ENCODE data around the gene TMEM203.
"Not testable (repeated sequence)": the region's sequence is repeated elsewhere in the genome, so short reads cannot be mapped to it uniquely, and the experiment has no call there.

TMEM203 gene, protein sequence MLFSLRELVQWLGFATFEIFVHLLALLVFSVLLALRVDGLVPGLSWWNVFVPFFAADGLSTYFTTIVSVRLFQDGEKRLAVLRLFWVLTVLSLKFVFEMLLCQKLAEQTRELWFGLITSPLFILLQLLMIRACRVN

DNA sequence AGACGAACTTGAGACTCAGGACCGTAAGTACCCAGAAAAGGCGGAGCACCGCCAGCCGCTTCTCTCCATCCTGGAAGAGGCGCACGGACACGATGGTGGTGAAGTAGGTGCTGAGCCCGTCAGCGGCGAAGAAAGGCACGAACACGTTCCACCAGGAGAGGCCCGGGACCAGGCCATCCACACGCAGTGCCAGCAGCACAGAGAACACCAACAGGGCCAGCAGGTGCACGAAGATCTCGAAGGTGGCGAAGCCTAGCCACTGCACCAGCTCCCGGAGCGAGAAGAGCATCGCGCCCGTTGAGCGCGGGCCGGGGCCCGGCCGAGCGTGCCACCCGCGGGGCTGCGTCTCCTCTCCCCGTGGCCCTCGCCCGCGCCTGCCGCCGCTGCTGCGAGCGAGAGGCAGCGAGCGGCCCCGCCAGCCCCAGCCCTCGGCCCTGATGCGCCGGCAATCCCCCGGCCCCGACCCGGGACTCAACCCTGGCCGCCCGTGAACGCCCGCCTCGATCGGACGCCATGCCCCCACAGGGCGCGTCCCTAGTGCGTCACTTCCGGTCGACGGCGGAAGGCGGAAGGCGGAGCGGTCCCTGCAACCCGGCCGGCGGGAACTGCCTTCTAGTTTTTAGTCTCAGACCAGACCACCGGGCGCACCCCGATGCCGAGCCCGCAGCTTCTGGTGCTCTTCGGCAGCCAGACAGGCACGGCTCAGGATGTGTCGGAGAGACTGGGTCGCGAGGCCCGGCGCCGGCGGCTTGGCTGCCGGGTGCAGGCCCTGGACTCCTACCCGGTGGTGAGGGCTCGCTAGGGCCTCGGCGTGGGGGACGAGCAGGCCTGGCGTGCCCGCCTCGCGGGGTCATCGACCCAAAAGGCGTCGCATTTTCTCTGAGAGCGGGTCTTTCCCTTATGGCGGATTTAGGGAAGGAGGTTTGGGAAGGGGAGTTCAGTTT lies at the start of gene TMEM203, which contains the start of gene NDOR1:
TSS of gene TMEM203 (minus strand) at position 523 of the 944 bp plus-strand sequence. CDS start at position 289, 234 bp downstream.
TSS of gene NDOR1 (plus strand) at position 575 of the 944 bp plus-strand sequence. CDS start at position 653, 78 bp downstream.
- DNase-seq (ENCODE audit: low spot score): peak; percentile 82

DNA sequence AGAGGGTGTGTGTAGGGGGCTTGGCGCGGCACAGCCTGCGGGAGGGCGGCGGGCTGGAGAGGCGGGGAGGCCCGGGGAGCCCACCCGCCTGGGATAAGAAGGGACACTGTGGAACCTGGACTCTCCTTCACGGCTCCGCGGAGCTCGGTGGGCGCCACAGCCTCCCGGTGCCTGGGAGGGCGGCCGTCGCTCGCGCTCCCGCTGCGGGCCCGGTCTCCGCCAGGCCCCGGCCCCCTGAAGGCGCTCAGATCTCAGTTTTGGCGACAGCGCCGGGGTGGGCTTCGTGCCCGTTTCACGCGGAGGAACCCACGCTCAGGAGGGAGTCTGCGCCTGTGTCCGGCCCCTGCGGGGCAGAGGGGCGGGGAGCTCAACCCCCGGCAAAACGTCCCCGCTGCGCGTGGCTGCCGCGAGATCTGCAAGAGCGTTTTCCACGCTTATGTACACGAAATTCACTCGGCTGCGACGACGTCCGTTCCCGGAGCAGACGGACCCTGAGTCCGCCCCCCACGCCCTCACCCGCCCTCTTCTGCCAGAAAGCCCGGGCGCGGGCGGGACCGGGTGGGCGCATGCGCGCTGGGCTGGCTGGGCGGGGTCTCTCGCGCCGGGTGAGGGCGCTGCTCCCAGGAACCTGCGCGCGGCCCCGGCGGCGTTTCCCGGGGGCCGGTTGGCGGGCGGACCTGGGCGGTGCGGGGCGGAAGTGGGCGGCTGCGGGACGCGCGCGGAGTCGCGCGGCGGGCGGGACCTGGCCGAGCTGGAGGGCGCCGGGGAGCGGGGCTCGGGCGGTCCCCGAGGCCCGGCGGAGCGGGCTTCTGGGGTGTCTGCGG lies 49.4 kb upstream of the TMEM203 start, which contains the start of gene NELFB:
TSS of gene NELFB (plus strand) at position 704 of the 824 bp plus-strand sequence.
- peak; percentile 90 for DNase-seq (ENCODE audit: low spot score)

DNA sequence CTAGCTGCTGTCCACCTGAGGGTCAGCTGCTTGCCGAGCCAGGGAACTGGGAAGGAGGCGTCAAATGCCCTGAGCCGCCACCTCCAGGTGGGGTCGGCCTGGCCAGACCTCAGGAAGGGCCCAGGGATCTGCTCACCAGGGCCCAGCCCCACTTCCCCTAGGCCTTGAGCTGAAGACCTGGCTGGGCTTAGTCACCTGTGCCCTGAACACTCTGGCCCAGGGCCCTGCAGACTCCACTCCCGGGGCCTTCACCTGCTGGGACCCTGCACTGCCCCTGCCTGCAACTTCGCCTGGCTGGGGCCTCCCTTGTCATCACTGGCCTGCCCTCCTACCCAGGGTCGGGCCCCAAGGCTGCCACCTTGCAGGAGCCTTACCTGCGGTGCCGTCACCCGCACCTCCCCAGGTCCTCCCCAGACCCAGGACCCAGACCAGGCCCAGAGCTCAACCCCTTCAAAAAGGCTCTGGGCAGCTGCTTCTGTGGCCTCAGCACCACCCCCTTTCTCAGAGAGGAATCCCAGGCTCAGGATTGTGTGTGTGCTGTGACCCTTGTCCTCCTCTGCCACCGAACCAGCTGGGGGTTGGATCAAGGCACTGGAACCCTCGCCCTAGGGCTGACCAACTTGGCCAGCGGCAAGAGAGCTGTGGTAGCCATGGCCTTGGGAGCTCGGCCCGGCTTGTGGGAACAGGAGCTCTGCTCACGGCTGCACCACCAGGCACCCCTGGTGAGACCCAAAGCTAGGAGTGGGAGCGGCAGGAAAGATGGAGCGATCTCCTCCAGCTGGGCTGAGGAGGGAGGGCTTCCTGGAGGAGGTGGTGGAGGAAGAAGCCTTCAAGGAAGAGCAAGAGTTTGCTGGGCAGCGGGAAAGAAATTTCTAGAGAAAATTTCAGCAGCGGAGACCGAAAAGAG lies 48.5 kb upstream of the TMEM203 start:
- peak; percentile 30 for DNase-seq (ENCODE audit: low spot score)

DNA sequence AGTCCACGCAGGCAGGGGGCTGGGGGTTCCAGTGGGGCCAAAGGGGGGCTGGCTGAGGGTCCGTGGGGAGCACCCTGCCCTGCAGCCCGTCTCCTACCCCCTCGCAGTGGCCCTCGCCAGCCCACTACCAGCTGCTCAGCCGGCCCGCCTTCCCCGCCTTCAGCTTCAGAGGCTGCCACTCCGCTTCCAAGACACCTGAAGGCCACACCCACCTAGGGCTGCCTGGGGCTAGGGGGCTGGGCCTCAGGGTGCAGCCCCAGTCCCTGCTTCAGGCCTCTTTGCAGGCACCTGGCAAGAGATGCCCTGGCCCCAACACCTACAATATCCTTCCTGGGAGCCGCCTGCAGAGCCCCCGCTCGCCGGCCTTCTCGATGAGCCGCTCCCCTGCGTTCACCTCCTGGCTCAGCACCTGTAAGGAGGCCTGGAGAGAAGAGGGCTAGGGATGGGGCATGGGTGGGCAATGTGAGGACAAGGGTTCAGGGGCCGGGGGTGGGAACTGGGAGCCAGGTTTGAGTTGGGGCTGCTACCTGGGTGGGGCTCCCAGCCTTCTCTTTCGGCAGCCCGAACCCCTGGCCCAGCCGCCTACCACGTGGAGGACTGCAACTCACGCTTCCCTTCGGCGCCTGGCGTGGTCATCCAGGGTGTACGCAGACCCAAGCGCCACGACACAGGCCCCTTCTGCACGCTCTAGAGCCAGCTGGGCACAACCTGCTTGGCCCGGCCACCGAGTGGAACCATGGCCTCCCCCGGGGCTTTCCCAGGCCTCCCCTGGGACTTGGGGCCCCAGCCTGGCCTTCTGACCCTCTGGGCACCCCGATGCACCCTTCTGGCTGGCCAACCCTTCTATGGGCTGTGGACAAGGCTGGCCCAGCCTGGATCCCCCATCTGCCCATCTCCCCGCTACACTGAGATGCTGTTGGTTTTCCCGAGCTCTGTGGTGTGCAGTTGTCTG lies 47.4 kb upstream of the TMEM203 start:
- DNase-seq (ENCODE audit: low spot score): no peak

DNA sequence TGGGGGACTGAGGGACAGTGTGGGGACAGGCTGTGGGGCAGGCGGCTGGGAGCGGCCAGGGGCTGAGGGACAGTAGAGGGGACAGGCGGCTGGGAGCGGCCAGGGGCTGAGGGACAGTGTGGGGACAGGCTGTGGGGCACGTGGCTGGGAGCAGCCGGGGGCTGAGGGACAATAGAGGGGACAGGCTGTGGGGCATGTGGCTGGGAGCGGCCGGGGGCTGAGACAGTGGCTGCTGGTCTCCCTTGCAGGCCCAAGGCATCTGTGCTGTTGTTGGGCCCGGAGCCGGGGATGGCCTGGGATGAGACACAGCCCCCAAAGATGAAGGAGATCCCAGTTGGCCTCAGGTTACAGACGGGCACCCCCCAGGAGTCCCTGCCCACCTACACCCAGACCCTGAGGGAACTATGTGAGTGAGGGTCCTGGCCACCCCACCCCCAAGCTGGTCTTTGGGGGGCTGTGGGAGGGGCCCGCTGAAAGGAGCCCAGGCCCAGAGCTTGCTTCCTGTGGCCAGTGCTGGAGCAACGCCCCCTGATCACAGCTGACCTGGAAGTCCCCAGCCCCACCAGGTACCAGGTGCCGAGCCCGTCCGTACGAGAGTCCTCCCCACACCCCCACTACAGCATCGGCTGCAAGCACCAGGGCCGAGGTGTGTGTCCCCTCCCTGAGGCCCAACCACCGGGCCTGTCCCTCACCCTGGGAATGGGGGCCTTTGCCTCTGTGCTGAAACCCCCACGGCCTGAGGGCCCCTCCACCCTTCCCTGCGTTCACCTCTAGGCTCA lies 46.2 kb upstream of the TMEM203 start:
- no peak for DNase-seq (ENCODE audit: low spot score)

DNA sequence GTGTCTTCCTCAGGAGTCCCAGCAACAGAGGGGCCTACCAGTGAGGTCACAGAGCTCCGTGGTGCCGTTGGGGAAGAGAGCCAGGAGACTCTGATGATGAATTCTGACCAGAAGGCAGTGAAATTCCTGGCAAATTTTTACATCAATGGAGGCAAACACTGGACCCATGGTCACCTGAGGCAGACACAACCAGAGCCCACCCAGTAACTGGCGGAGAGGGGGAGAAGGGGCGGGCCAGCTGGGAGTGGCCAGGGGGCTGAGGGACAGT lies 45.7 kb upstream of the TMEM203 start, which contains the start of gene STPG3:
TSS of gene STPG3 (plus strand) at position 93 of the 268 bp plus-strand sequence. CDS start at position 94, 1 bp downstream.
- no peak for DNase-seq (ENCODE audit: low spot score)

DNA sequence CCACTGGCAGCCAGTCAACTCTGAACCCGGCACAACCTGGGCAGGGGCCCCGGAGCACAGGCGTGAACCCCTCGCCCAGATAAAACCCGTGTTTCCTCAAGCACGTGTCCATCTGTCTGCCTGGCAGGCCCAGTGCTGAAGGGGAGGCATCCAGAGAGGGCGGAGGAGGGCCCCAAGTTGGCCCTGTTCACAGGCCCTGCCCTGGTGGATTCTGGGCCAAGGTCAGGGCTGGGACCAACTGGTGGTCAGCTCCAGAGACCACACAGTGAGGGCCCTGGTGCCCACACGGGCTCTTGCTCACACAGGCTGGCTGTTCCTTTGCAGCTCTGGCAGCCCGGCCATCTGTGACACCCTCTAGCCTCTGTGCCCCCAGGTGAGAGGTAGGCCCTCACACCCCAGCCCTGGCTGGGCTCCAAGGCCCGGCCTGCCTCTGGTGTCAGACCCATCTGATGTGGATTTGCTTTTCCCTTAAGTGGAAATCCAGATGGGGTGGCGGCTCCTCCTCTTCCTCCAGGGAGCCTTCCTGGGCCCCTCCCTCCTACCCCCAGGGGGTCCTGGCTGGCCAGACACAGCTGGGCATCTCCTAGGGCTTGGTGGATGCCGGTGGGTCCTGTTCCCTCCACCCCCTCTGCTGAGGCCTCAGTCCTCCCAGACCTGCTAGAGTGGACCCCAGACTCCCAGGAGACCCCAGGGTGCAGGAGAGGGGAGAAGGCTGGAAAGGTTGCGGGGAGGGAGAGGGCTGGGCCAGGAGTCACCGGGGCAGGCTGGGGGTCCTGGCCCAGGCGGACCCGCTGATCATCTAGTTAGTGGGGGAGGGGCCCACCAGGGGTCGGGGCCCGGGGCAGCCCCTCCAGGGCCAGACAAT lies 45.1 kb upstream of the TMEM203 start:
- DNase-seq (ENCODE audit: low spot score): no peak

DNA sequence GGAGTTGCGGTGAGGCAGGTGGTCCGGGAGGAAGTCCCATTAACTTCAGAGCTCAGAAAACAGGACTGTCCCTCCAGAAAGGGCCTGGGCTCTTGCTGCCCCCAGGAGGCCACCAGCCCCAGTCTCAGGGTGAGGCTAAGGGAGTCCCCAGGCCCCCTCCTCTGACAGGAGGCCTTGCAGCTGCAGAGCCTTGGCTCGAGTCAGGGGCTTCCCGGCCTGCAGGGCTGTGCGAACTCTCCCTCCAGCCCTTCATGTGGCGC lies 42.4 kb upstream of the TMEM203 start:
- DNase-seq (ENCODE audit: low spot score): no peak

DNA sequence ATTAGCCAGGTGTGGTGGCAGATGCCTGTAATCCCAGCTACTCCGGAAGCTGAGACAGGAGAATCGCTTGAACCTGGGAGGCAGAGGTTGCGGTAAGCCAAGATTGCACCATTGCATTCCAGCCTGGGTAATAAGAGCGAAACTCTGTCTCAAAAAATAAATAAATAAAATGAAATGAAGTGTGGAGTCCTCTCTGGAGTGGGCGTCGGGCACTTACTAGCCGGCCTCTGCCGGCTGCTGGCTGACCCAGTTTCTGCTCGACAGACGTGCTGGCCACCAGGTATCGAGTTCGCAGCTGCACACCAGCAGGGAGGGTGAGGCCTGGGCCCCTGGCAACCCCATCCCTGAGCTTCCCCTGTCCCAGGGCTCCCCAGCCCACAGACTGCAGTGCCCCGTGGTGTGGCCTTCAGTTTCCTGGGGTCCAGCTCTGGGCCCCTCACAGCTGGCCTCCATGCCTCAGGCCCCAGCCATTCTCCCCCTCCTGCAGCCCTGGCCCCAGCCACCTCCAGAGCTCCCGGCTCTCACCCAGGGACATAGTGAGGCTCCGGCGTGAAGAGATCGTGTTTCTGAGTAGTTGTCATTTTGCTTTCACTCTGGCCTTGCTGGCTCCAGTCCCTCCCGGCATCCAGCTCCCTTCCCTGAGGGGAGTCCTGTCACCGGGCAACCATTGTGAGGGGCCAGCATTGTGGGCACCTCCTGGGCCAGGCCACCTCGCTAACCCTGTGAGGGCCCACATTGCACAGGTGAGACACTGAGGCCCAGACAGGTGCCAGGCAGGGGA lies 41.9 kb upstream of the TMEM203 start:
- peak; percentile 64 for DNase-seq (ENCODE audit: low spot score)

DNA sequence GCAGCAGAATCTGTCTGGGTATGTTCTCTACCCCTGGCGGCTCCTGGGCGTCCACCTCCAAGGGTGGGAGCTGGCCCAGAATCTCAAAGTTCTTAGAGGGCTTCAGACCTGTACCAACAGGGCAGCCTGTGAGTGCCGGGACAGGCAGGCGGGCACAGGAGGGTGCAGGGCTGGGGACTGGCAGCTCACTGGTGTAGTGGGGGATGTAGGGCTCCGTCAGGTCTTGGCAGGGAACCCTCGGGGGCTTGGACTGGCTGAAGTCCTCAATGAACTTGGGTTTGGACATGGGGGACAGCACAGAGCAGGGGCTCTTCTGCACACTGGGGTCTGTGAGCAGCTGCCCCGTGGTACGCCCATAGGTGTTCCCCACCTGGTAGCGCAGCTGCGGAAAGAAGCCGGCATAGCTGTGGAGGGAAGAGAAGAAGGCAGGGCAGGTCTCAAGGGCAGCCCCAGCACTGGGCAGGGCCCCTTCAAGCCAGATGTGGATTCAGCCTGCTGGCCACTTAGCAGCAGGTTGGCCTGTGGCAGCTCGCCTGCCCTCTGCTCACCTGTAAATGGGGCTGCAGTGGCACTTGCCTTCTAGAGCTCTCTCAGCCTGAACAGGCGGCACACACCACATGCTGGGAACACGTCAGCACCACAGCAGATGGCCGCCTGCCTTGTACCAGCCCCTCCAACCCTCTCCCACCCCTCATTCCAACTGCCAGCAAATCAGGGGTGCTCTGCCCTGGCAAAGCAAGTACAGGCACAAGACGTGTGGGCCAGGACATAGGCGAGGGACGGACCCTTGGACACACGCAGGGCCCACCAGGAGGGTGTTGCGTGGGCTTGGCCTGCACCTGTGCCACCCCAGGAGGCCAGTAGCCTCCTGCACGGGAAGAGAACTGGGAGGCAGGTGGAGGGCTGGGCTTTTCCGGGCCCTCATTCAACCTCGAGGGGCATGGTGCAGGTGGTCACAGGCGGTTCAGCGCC lies 40.3 kb upstream of the TMEM203 start:
- no peak for DNase-seq (ENCODE audit: low spot score)

DNA sequence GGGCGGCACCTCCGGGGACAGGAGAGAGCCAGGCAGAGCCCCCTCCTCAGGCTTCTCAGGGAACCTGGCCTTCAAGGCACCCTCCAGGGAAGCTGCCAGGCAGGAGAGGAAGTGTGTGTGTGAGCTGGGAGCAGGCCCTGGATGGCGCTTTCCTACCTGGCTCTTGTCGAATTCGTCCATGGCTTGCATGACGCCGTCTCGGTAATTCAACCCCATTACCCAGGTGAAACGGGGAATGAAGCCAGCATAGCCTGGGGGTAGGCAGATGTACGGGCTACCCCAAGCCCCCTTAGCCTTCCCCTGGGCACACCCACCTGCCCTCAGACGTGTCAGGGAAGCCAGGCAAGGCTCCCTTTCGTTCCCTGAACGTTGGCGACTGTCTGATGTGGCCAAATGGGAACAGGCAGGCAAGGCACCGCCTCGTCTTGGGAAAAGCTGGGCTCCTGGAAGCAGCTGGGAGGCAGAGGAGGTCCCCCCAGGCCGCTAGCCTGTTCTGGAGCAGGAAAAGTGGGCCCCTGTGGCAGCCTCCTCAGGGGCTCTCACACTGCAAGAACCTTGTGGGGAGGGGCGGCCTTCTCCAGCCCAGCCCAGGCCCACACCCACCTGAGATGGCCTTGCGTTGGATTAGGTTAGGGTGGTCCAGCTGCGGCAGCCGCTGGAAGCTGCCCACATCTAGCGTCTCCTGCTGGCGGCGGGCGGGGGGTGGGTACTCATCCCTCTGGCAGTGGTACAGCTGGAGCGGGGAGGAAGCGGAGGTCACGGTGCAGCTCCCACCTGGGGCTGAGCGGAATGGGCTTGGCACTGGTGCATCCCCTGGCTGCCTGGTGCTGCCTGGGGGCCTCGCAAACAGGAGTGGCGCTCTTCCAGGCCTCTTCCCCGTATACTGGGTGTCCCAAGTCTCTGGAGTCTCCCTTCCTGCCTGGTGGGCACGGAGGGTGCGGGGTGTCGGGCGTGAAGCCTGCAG lies 39.3 kb upstream of the TMEM203 start:
- peak; percentile 37 for DNase-seq (ENCODE audit: low spot score)

DNA sequence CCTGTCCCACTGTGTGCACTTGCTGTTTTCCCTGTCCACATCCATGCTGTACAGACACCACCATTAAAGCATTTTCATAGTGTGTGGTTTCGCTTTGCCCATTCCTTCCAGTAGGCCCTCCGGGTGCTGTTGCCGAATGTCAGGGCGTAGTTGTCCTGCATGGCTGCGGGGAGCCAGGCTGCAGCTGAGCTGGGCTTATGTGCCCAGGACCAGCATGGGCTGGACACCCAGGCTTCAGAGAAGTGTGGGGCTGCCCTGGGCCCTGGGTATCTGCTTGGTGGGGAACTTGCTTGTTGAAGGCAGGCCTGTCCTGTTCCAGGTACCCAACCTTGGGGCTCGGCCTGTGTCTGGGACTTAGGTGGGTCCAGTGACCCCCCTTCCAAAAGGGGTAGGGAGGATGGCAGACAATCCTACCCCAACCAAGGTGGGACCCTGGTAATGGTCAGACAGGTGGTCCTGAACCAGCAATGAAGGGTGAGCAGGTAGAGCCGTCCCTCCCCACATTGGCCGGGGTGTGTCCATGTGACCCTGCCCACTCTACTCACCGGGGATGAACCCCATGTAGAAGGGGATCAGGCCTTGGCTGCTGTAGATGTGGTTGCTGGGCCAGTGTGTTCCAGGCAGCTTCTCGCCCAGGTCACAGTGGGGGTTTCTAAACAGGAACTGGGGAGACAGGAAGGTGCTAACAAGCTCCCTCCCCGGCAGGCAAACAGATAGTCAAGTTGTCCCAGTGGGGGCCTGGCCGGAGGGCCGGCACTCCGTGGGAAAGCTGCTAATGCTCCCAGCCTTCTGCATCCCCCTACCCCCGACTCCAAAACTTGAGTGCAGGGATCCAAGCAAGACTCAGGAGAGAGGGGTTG lies 38.4 kb upstream of the TMEM203 start:
- DNase-seq (ENCODE audit: low spot score): peak; percentile 49

DNA sequence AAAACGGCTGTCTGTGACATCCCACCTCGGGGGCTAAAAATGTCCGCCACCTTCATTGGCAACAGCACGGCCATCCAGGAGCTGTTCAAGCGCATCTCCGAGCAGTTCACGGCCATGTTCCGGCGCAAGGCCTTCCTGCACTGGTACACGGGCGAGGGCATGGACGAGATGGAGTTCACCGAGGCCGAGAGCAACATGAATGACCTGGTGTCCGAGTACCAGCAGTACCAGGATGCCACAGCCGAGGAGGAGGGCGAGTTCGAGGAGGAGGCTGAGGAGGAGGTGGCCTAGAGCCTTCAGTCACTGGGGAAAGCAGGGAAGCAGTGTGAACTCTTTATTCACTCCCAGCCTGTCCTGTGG lies 37.8 kb upstream of the TMEM203 start:
- DNase-seq (ENCODE audit: low spot score): not testable (repeated sequence)
